ENCODE measurements around the gene MC3R. TPM values are rescaled to one million over a fixed set of nuclear protein-coding genes. Genes with fewer than 3 reads are reported as not detected.

Gene MC3R
- total and polyA plus RNA-seq, 2 of the 8 experiments (the other 6 are each of a cell fraction or from before 2014, with no cell fraction given): not detected

GRCh38 chr20:56244259-56244658 is 4.3 kb upstream of the MC3R start (continued):
- TF ChIP-seq CHD7 (IDR thresholded peaks at IDR 0.05; ENCODE audit: insufficient replicate concordance, low read length): no peak
